AG09319 (cell line): ENCODE data around the gene LRRK1.

Experiments used
- DNase-seq: peaks from one replicate; pipeline ENCODE4 v3.0.0-alpha.2; 2010; ENCODE audit warnings: low read depth; ENCODE audit errors: extremely low read depth
- TF ChIP-seq, protein P1 (sequence below): IDR thresholded peaks from 2 replicates; pipeline ENCODE4 v1.5.1; 2011; ENCODE audit warnings: low read depth, mild to moderate bottlenecking, inconsistent platforms, low read length, moderate library complexity

The LRRK1 gene

DNA sequence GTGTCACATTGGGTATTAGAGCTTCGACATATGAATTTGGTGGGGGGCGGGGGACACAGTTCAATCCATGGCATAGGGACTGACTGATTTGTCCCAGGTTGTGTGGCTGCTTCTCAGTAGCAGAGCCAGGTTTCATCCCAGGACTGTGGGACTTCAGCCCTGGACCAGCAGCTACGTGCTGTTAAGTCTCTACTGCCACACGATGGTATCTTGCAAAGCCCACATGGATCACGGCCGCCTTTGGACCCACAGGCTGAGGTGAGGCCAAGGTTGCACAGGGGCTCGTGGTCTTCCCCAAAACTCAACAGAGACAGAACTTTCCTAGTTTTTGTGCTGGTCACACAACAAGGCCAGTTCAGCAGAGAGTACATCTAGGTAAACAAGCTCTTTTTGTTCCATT lies 97.4 kb downstream of the LRRK1 start:
- no peak for DNase-seq

DNA sequence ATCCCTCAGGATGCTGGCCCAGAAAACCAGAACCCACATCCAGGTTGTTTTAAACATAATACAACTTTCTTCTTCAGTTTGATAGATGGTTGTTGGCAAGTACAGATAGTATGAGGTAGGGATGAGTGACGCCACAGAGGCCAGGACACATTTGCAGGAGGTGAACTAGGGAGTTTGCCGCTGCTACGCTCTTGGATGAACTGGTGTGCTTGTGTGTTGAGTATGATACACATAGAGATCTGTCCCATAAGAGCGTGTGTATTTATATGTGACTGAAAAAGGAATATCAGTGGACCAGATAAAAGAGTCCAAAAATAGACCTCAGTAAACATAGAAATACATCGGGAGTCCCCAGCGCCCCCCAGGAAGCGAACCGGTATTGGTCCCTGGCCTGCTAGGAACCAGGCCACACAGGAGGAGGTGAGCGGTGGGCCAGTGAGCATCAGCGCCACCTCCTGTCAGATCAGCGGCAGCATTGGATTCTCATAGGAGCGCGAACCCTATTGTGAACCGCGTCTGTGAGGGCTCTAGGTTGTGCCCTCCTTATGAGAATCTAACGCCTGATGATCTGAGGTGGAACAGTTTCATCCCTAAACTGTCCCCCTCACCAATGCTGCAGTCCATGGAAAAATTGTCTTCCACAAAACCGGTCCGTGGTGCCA lies 98.1 kb downstream of the LRRK1 start:
- DNase-seq: no peak
- TF ChIP-seq, protein P1, sequence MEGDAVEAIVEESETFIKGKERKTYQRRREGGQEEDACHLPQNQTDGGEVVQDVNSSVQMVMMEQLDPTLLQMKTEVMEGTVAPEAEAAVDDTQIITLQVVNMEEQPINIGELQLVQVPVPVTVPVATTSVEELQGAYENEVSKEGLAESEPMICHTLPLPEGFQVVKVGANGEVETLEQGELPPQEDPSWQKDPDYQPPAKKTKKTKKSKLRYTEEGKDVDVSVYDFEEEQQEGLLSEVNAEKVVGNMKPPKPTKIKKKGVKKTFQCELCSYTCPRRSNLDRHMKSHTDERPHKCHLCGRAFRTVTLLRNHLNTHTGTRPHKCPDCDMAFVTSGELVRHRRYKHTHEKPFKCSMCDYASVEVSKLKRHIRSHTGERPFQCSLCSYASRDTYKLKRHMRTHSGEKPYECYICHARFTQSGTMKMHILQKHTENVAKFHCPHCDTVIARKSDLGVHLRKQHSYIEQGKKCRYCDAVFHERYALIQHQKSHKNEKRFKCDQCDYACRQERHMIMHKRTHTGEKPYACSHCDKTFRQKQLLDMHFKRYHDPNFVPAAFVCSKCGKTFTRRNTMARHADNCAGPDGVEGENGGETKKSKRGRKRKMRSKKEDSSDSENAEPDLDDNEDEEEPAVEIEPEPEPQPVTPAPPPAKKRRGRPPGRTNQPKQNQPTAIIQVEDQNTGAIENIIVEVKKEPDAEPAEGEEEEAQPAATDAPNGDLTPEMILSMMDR: peak; percentile 3

More for the DNA sequence above, 97.4 kb downstream of the LRRK1 start:
- TF ChIP-seq, protein P1: no peak

DNA sequence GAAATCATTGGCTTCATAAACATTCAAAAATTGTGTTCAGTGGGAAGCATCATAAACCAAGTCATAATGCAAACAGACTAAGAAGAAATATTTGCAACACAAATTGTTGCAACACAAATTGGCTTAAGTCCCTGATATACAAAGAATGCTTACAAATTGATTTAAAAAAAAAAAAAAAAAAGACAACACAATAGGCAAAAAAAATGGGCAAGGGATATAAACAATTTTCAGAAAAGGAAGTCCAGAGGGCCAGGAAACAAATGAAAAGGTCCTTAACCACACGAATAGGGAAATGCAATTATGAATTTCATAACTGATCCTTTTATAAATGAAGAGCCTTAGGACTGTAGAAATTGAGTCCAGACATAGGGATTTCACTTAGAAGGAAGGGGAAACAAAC lies 98.9 kb downstream of the LRRK1 start:
- peak; percentile 55 for DNase-seq
- TF ChIP-seq, protein P1: no peak

DNA sequence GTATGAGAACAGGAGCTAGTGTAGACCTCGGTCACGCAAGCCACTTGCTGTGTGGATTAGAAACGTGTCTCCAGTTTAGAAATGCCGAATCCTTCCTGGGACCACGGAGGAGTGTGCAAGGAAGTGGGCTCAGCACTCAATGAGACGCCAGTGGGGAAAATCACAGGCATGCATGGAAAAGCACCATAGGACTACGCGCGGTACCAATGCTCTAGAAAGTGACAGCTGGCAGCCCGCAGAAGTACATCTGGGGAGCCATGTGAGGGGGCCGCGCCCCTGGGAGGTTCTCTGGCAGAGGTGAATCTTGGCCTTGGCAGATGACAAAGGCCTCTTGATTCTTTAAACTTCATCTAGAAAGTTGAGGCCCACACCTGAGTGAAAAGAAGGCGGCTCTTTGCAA lies 99.3 kb downstream of the LRRK1 start:
- TF ChIP-seq, protein P1: no peak
- no peak for DNase-seq

DNA sequence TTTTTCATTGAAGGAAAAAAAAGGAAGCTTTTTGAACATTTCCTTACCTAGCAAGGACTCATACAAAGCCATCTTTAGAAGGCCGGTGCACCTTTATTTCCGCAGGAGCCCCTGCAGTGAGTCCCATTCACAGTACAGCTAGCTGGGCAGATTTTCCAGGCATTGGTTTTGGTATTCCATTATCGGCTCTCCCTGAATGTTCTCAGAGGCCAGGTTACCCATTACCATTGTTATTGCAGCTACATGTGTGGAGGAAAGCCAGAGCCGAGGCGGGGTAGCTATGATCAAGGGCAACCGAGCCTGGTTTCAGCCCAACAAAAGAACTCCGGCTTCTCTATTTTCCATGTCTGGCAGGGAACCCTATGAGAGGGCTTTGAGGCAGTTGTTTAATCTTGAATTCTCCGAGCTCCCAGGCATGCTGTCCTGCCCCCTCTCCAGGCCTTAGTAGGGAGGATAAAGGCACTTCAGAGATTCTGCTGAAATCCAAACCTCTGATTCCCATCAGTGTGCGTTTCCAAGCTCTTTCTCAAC lies 100.3 kb downstream of the LRRK1 start:
- TF ChIP-seq, protein P1: no peak
- DNase-seq: no peak

DNA sequence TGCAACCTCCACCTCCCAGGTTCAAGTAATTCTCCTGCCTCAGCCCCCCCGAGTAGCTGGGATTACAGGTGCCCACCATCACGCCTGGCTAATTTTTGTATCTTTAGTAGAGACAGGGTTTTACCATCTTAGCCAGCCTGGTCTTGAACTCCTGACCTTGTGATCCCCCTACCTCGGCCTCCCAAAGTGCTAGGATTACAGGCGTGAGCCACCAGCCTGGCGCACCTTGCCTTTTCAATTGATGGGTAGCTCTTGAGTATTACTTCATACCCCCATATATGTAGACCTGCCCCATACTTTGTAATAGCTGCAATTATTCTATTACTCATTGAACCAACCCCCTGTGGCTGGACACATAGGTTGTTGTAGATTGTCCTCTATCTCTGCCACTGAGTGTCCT lies 101.3 kb downstream of the LRRK1 start:
- TF ChIP-seq, protein P1: no peak
- no peak for DNase-seq

DNA sequence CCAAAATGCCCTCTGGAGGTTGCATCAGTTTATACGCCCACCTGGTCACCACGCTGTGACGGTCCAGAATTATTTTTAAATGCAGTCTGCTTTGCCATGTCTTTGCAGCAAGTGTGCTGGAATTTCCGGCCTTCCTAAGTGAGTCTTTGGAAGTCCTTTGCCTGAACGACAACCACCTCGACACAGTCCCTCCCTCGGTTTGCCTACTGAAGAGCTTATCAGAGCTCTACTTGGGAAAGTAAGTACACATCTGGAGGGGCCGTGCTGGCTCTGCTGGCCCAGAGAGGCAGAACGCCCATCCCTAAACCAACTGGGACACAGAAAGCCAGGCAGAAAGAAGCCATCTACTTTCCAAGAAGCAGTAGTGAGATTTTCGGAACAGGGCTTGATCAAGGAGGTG lies 101.8 kb downstream of the LRRK1 start:
- TF ChIP-seq, protein P1: no peak
- no peak for DNase-seq
